GM10248 (cell line): ENCODE measurements around the gene TSPAN18.

Experiments used
- CTCF ChIA-PET: fragments of 300-600 bp; sonication (Branson Sonifier 250); formaldehyde crosslinking; extraction: SDS; loops from one replicate; lab custom pipeline; 2021; ENCODE audit warnings: antibody characterized with exemption; lab: Yijun Ruan, JAX
- POLR2A ChIA-PET: fragments of 350-650 bp; sonication (Branson Sonifier 250); formaldehyde crosslinking; extraction: SDS; loops from one replicate; lab custom pipeline; 2020; ENCODE audit warnings: antibody characterized with exemption; lab: Yijun Ruan, JAX
- DNase-seq: peaks from one replicate; pipeline ENCODE4 v3.0.0; 2012; ENCODE audit errors: extremely low spot score
- TF ChIP-seq, protein P1 (sequence below): IDR thresholded peaks from 2 replicates; pipeline ENCODE4 v1.5.1; 2012; ENCODE audit warnings: mild to moderate bottlenecking, low read depth; ENCODE audit errors: extremely low read depth, missing control alignments, control extremely low read depth

TSPAN18 gene

DNA sequence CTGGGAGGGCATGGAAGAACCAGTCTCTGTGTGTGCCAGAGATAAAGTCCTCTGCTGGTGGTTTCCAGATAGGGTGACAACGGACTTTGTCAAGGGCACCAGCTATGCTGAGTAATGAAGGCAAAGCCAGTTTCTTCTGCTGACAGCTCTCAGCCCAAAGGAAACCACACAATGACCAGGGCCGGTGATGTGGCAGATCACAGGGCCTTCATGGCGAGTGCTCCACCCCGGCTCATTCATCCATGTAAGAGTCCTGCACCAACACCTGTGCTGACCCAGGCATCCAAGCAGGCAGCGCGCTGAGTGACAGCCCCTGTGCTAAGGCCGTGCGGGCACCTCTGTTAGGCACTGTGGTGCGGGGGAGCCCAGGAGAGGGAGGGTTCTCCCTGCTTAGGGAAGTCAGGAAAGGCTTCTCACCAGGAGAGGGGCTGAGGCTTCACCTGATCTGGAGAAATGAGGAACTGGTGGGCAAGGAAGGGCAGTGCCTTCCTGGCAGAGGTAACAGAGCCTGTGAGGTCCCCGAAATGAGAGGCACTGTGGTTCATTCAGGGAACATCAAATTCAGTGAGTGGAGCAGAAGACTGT, 190.1 kb downstream of the TSPAN18 start:
- no peak for DNase-seq
- TF ChIP-seq, protein P1, sequence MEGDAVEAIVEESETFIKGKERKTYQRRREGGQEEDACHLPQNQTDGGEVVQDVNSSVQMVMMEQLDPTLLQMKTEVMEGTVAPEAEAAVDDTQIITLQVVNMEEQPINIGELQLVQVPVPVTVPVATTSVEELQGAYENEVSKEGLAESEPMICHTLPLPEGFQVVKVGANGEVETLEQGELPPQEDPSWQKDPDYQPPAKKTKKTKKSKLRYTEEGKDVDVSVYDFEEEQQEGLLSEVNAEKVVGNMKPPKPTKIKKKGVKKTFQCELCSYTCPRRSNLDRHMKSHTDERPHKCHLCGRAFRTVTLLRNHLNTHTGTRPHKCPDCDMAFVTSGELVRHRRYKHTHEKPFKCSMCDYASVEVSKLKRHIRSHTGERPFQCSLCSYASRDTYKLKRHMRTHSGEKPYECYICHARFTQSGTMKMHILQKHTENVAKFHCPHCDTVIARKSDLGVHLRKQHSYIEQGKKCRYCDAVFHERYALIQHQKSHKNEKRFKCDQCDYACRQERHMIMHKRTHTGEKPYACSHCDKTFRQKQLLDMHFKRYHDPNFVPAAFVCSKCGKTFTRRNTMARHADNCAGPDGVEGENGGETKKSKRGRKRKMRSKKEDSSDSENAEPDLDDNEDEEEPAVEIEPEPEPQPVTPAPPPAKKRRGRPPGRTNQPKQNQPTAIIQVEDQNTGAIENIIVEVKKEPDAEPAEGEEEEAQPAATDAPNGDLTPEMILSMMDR = no peak
- ChIA-PET CTCF (no interaction called here), POLR2A (no interaction called here)

DNA sequence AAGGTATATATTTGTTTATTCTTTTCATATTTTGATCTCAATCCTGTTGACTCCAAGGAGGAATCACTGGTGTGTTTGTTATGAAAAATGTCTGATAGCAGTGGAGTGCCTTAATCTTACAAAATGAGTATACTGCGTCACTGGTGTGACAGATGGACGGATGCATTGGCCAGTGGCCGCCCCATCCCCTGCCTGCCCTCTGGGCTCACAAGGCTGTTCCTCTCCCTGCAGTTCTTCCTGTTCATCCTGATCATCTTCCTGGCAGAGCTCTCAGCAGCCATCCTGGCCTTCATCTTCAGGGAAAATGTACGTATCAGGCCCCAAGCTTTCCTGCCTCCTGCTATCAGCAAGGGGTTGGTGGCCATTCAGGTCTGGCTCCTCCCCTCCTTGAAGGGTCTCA, 191.0 kb downstream of the TSPAN18 start:
- DNase-seq = no peak
- POLR2A ChIA-PET = interaction anchor here (1.0 kb wide), 1 partner anchor 9 kb away, joined by 3 read pairs; no protein-coding TSS in a partner anchor
- CTCF ChIA-PET = interaction anchor here (1.5 to 3.1 kb wide), 2 partner anchors 10 to 14 kb away, joined by 4 to 23 read pairs; no protein-coding TSS in a partner anchor
- TF ChIP-seq, protein P1 = no peak

DNA sequence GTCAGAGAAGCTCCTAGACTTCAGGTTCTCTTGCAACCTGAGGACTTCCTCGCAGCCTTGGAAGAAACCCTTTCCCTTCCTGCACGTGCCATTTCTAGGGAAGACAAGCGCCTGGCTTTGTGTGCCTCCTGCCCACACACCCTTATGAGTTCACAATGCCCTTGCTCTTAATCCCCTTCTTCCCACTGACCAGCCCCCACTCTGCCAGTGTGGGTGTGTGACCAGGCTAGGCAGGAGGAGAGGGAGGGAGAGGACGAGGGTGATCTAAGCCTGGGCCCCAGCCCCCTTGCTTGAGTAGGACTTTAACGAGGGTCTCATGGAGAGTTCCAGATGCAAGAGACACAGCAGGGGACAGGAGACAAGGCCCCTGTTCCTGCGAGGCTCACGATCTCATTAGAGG, 193.7 kb downstream of the TSPAN18 start:
- TF ChIP-seq, protein P1 = no peak
- ChIA-PET POLR2A (no interaction called here), CTCF (interaction anchor here (0.7 to 3.1 kb wide), 4 partner anchors 7 to 184 kb away, joined by 3 to 23 read pairs (median 7); no protein-coding TSS in a partner anchor)
- no peak for DNase-seq

DNA sequence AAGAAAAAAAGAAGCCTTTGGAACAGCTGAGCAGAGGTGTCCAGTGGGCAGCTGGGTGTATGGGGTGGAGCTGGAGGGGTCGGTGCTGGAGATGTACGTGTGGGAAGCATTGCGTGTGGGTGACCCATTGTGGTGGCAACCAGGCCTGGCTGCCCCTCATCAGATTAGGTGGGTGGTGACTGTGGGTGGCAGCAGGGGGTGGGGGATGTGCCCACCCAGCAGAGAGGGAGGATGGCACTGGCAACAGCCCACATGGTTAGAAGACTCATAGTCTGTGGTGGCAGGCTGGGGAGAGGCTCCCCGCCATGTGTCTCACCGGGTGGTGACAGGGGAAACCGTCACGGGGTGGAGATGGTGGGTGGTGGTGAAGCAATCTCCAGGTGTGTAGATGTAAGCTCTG, 196.4 kb downstream of the TSPAN18 start:
- POLR2A ChIA-PET = no interaction called here
- TF ChIP-seq, protein P1 = no peak
- DNase-seq = no peak
- CTCF ChIA-PET = interaction anchor here (0.7 to 3.2 kb wide), 3 partner anchors 12 to 181 kb away, joined by 3 to 15 read pairs (median 5); no protein-coding TSS in a partner anchor

DNA sequence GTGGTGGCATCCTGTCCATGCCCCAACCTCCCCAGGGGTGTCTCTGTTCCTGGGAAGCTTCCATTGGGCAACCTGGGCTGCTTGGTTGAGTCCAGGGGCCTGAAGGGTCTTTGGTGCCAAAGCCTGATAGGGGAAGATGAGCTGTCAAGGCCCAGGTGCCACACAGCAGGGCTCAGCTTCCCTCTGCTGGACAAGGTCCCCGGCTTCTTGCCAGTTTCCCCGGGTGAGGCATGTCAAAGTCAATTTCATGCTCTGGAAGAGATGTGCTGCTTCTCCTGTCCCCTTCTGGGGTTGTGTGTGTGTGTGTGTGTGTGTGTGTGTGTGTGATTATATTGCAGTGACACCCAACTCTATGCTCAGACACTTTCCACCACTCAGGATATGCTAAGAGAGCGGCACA, 197.0 kb downstream of the TSPAN18 start:
- ChIA-PET CTCF (interaction anchor here (0.7 to 3.2 kb wide), 3 partner anchors 12 to 180 kb away, joined by 3 to 15 read pairs (median 5); no protein-coding TSS in a partner anchor), POLR2A (no interaction called here)
- no peak for DNase-seq
- TF ChIP-seq, protein P1 = no peak

DNA sequence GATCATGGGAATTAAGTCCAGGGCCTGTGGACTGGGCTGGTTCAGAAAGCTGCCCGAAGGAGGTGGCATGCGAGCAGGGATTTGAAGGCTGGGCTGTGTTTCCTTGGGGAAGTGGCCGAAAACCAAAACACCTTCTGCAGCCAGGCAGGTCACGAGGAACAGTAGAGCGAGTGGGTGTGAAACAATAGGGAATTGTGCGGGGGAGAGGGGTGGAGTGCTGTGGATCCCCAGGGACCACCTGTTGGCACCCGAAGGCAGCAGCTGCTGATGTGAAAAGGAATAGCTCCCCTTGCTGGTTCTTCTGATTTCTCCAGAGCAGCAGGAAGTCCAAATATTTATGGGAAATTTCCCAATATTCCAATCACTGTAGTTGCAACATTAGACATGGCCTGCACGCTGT, 199.3 kb downstream of the TSPAN18 start:
- CTCF ChIA-PET = interaction anchor here (1.1 to 24.4 kb wide), 12 partner anchors 13 to 408 kb away, joined by 3 to 899 read pairs (median 6); no protein-coding TSS in a partner anchor

More for the DNA sequence above, 199.3 kb downstream of the TSPAN18 start:
- no peak for DNase-seq
- POLR2A ChIA-PET = no interaction called here
- TF ChIP-seq, protein P1 = no peak
